HepG2 (cell line): Measurements from ENCODE around the gene ADCY5. TPM values are rescaled to one million over a fixed set of nuclear protein-coding genes. Genes with fewer than 3 reads are reported as not detected.

Source experiments
- ATAC-seq: fragments of 200-7000 bp; cut with Tn5 transposase; 3 replicates; pipeline ENCODE4 v1.9.1; 2020; ENCODE audit warnings: mild to moderate bottlenecking, moderate library complexity
- BruUV-seq: library from RNA; stranded (reverse); fragments of 400-500 nt; replicated peaks from 2 replicates; lab custom pipeline; 2021; lab: Mats Ljungman, UMichigan
- CTCF ChIA-PET: fragments of 300-600 bp; formaldehyde crosslinking; extraction: SDS; loops from one replicate; lab custom pipeline; 2021; ENCODE audit warnings: low total read pairs, inconsistent platforms, low intra/inter-chr PET ratio; lab: Yijun Ruan, JAX
- POLR2A ChIA-PET: fragments of 350-600 bp; sonication (Branson Sonifier 250); formaldehyde crosslinking; loops from one replicate; lab custom pipeline; 2020; ENCODE audit warnings: antibody characterized with exemption, inconsistent platforms; lab: Yijun Ruan, JAX
- DNase-seq: peaks from one replicate; pipeline ENCODE4 v3.0.0-alpha.2; 2015; ENCODE audit warnings: low spot score
- FAIRE-seq: peaks from 3 replicates; lab custom pipeline; 2011; peaks lifted over from hg19 to GRCh38; lab: Jason Lieb, UNC
- H2AFZ ChIP-seq: one replicate; pipeline ENCODE4 v1.6.1; 2011; ENCODE audit warnings: low read length, inconsistent platforms
- H3K27ac ChIP-seq: fragments of 300-600 bp; 3 replicates; pipeline ENCODE4 v1.8.0; 2011; ENCODE audit warnings: mixed run types, mild to moderate bottlenecking, mixed read lengths, low read length, inconsistent platforms; ENCODE audit not compliant: insufficient read depth; ENCODE audit errors: extremely low read length
- H3K27me3 ChIP-seq, 2 experiments: fragments of 200-600 bp in 1 of 2; 2 replicates in 1 of 2; 3 replicates in 1 of 2; pipeline versions ENCODE4 v1.6.0 to v1.8.0; 2011; ENCODE audit warnings: low read length in 2 of 2, mild to moderate bottlenecking in 2 of 2, moderate library complexity in 2 of 2, inconsistent platforms in 1 of 2; ENCODE audit not compliant: insufficient read depth in 2 of 2, control insufficient read depth in 1 of 2
- H3K36me3 ChIP-seq, 2 experiments: fragments of 200-600 bp in 1 of 2; replicated peaks in 1 of 2; 2 replicates in 1 of 2; 3 replicates in 1 of 2; pipeline versions ENCODE4 v1.5.1 to v1.8.0; 2011; ENCODE audit warnings: low read length in 2 of 2, inconsistent platforms in 1 of 2; ENCODE audit not compliant: insufficient read depth in 2 of 2, control insufficient read depth in 1 of 2
- H3K4me1 ChIP-seq: 2 replicates; pipeline ENCODE4 v1.5.1; 2012; ENCODE audit warnings: low read length, inconsistent platforms; ENCODE audit not compliant: insufficient read depth
- H3K4me2 ChIP-seq: 2 replicates; pipeline ENCODE4 v1.6.0; 2011; ENCODE audit warnings: low read depth, low read length, inconsistent platforms
- H3K4me3 ChIP-seq, 3 experiments: fragments of 200-600 bp in 1 of 3; sonication (generic), shearing (Covaris generic) in 1 of 3; replicated peaks in 1 of 3; 2 replicates each; pipeline ENCODE4 v1.5.1; 2011 to 2016; ENCODE audit warnings: low read length in 3 of 3, inconsistent platforms in 2 of 3, low read depth in 2 of 3, mild to moderate bottlenecking in 2 of 3, control low read depth in 1 of 3, mixed read lengths in 1 of 3; ENCODE audit not compliant: insufficient read depth in 1 of 3
- H3K79me2 ChIP-seq: one replicate; pipeline ENCODE4 v1.6.1; 2011; ENCODE audit warnings: low read length, inconsistent platforms; ENCODE audit not compliant: insufficient read depth
- H3K9ac ChIP-seq: 2 replicates; pipeline ENCODE4 v1.6.0; 2011; ENCODE audit warnings: mild to moderate bottlenecking, low read depth, low read length, inconsistent platforms; ENCODE audit not compliant: insufficient read depth
- H3K9me3 ChIP-seq: 2 replicates; pipeline ENCODE4 v1.5.1; 2012; ENCODE audit warnings: mild to moderate bottlenecking, low read length
- H4K20me1 ChIP-seq: 2 replicates; pipeline ENCODE4 v1.6.0; 2011; ENCODE audit warnings: inconsistent platforms, mild to moderate bottlenecking, low read length, moderate library complexity; ENCODE audit not compliant: insufficient read depth
- FOXM1 ChIP-seq: sonication (generic); formaldehyde crosslinking; IDR thresholded peaks from 2 replicates; pipeline ENCODE4 v1.5.0; 2020; ENCODE audit warnings: missing genetic modification reagents
- GATAD1 ChIP-seq: IDR thresholded peaks from 2 replicates; pipeline ENCODE4 v1.6.1; 2016; ENCODE audit warnings: missing genetic modification reagents, missing compliant biosample characterization
- TSC22D2 ChIP-seq: sonication (generic); formaldehyde crosslinking; IDR thresholded peaks from 2 replicates; pipeline ENCODE4 v1.5.1; 2020; ENCODE audit warnings: missing genetic modification reagents, mild to moderate bottlenecking, borderline replicate concordance
- ZNF20 ChIP-seq: sonication (generic); formaldehyde crosslinking; IDR thresholded peaks from 2 replicates; pipeline ENCODE4 v1.4.0; 2020; ENCODE audit warnings: mild to moderate bottlenecking, moderate library complexity, missing genetic modification reagents
- ZNF296 ChIP-seq: sonication (generic); formaldehyde crosslinking; conservative IDR thresholded peaks from 2 replicates; pipeline ENCODE4 v1.5.0; 2020; ENCODE audit warnings: mild to moderate bottlenecking, missing genetic modification reagents
- ZNF34 ChIP-seq: sonication (generic); formaldehyde crosslinking; IDR thresholded peaks from 2 replicates; pipeline ENCODE4 v1.4.0; 2020; ENCODE audit warnings: mild to moderate bottlenecking, missing genetic modification reagents, borderline replicate concordance
- ZNF430 ChIP-seq: sonication (generic); formaldehyde crosslinking; IDR thresholded peaks from 2 replicates; pipeline ENCODE4 v1.9.0; 2021; ENCODE audit warnings: mild to moderate bottlenecking, missing genetic modification reagents
- ZNF567 ChIP-seq: sonication (generic); formaldehyde crosslinking; IDR thresholded peaks from 2 replicates; pipeline ENCODE4 v1.8.1; 2023; ENCODE audit warnings: mild to moderate bottlenecking, missing genetic modification reagents, borderline replicate concordance
- ZNF678 ChIP-seq: sonication (generic); formaldehyde crosslinking; IDR thresholded peaks from 2 replicates; pipeline ENCODE4 v1.4.0; 2020; ENCODE audit warnings: mild to moderate bottlenecking, missing genetic modification reagents
- WGBS: methylation state at CpG from one replicate; pipeline ENCODE4 v1.1.6; 2017; ENCODE audit warnings: low lambda C conversion rate; 5-methylcytosine and 5-hydroxymethylcytosine counted together
- in situ Hi-C: cut with HindIII; loops from 2 replicates; pipeline ENCODE4 v1.10.0; 2017; ENCODE audit warnings: low pct_unique_long_range_greater_than_20kb; ENCODE audit not compliant: extremely low pct_ligation_motif_present
- intact Hi-C: fragments of 100-400 bp; cut with micrococcal nuclease; formaldehyde crosslinking; loops from one replicate; pipeline ENCODE4 v1.10.0; 2022; ENCODE audit not compliant: unreplicated experiment
- polyA plus RNA-seq, 8 experiments: library from polyadenylated mRNA; depleted of rRNA in 3 of 8; stranded (reverse) in 7 of 8; unstranded in 1 of 8; fragments of >200 nt; fragmentation: Illumina TruSeq in 4 of 8; extraction: Trizol in 4 of 8; gene quantifications; 2 replicates each; pipeline versions ENCODE4 v1.2.1 to v1.2.3, GENCODE V29; 2011 to 2016; ENCODE audit warnings: low read depth in 4 of 8, missing spikeins in 1 of 8, mixed read lengths in 1 of 8; ENCODE audit not compliant: insufficient read depth in 1 of 8
- total RNA-seq, 5 experiments: library from RNA; depleted of rRNA; stranded (reverse); fragments of >200 nt; fragmentation: Illumina TruSeq; extraction: Trizol; gene quantifications; 2 replicates each; pipeline ENCODE4 v1.2.3, GENCODE V29; 2016; ENCODE audit warnings: low read depth in 1 of 5
- TF ChIP-seq, protein P1 (sequence below): sonication (generic); formaldehyde crosslinking; IDR thresholded peaks from 2 replicates; pipeline ENCODE4 v1.5.0; 2020; ENCODE audit warnings: mild to moderate bottlenecking, missing genetic modification reagents
- TF ChIP-seq, protein P2 (sequence below): sonication (generic); formaldehyde crosslinking; IDR thresholded peaks from 2 replicates; pipeline ENCODE4 v1.4.0; 2020; ENCODE audit warnings: missing genetic modification reagents, low read depth, mild to moderate bottlenecking, borderline replicate concordance
- TF ChIP-seq, protein P3 (sequence below): sonication (generic); IDR thresholded peaks from 2 replicates; pipeline ENCODE4 v1.6.1; 2016; ENCODE audit warnings: low read depth, borderline replicate concordance
- TF ChIP-seq, protein P4 (sequence below), 2 experiments: sonication (generic) in 1 of 2; formaldehyde crosslinking in 1 of 2; IDR thresholded peaks; 2 replicates each; pipeline versions ENCODE4 v1.4.0 to v1.6.1; 2018 to 2020; ENCODE audit warnings: missing genetic modification reagents in 2 of 2, borderline replicate concordance in 1 of 2, low read depth in 1 of 2, mild to moderate bottlenecking in 1 of 2, missing biosample characterization in 1 of 2
- TF ChIP-seq, protein P5 (sequence below): sonication (generic); formaldehyde crosslinking; conservative IDR thresholded peaks from 2 replicates; pipeline ENCODE4 v1.8.0; 2022; ENCODE audit warnings: mild to moderate bottlenecking, moderate library complexity, missing genetic modification reagents

ADCY5 gene
- total and polyA plus RNA-seq, 2 of the 13 experiments (the other 11 are each of a cell fraction or from before 2014, with no cell fraction given), result not detected

DNA sequence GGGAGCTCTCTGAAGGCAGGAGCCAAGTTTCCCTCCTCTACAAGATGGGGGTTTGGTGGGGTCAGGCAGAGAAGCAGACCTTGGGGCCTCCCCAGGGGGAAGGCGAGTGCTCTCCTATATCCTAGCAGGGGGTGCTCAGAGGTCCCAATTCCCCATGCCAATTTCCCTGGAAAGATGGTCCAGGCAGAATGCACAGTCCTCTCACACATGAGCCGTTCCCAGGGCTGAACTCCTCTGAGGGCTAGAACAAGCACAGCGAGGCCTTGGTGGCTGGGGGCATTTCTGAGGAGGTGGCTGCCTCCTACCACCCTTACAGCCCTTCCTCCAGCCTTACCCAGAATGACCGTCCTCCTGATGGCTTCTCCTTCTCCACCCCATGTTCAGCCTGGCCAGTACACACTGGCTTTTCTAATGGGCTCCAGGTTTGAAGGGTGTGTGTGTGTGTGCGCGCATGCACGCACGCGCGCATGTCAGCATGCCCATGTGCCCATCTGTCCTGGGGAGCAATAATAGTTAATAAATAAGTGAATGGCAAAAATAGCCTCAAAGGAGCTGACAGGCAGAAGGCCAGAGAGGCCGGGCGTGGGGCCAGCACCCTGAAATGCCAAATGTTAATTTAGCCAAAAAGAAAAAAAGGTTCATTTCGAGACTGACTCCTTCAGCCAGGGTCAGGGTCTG lies 24.4 kb downstream of the ADCY5 start:
- Histone ChIP-seq H3K36me3 (no peaks in the 10 kb centered on the region), H3K4me1 (no peaks in the 10 kb centered on the region), H4K20me1 (no peaks in the 10 kb centered on the region), H2AFZ (no peak overlapping the region), H3K4me2 (no peak overlapping the region), H3K27me3 (peaks cover 3 to 21% of the 10 kb centered on the region in 2 experiments; a peak in 2 of 5 replicates), H3K79me2 (no peaks in the 10 kb centered on the region), H3K4me3 (no peak overlapping the region), H3K27ac (no peak overlapping the region), H3K9ac (no peak overlapping the region), H3K9me3 (no peaks in the 10 kb centered on the region)
- WGBS, result 53% methylated on average over 11 of the region's 13 CpGs
- BruUV-seq, result no TSS peak
- no peak for DNase-seq
- POLR2A ChIA-PET, result no interaction called here
- TF ChIP-seq GATAD1 (CRISPR knock-in tag) (no peak), ZNF20 (CRISPR knock-in tag) (no peak), ZNF567 (CRISPR knock-in tag) (no peak), FOXM1 (CRISPR knock-in tag) (no peak), ZNF430 (CRISPR knock-in tag) (no peak), TSC22D2 (CRISPR knock-in tag) (no peak), ZNF678 (CRISPR knock-in tag) (no peak), ZNF296 (CRISPR knock-in tag) (no peak), ZNF34 (CRISPR knock-in tag) (no peak)
- TF ChIP-seq, protein P1, sequence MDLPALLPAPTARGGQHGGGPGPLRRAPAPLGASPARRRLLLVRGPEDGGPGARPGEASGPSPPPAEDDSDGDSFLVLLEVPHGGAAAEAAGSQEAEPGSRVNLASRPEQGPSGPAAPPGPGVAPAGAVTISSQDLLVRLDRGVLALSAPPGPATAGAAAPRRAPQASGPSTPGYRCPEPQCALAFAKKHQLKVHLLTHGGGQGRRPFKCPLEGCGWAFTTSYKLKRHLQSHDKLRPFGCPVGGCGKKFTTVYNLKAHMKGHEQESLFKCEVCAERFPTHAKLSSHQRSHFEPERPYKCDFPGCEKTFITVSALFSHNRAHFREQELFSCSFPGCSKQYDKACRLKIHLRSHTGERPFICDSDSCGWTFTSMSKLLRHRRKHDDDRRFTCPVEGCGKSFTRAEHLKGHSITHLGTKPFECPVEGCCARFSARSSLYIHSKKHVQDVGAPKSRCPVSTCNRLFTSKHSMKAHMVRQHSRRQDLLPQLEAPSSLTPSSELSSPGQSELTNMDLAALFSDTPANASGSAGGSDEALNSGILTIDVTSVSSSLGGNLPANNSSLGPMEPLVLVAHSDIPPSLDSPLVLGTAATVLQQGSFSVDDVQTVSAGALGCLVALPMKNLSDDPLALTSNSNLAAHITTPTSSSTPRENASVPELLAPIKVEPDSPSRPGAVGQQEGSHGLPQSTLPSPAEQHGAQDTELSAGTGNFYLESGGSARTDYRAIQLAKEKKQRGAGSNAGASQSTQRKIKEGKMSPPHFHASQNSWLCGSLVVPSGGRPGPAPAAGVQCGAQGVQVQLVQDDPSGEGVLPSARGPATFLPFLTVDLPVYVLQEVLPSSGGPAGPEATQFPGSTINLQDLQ, result no peak
- TF ChIP-seq, protein P2, sequence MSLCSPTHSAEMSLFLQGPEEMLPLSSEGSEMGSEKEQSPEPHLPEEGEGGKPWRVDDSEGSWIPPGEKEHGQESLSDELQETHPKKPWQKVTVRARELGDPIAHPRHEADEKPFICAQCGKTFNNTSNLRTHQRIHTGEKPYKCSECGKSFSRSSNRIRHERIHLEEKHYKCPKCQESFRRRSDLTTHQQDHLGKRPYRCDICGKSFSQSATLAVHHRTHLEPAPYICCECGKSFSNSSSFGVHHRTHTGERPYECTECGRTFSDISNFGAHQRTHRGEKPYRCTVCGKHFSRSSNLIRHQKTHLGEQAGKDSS (CRISPR knock-in tag), result no peak
- TF ChIP-seq, protein P3, sequence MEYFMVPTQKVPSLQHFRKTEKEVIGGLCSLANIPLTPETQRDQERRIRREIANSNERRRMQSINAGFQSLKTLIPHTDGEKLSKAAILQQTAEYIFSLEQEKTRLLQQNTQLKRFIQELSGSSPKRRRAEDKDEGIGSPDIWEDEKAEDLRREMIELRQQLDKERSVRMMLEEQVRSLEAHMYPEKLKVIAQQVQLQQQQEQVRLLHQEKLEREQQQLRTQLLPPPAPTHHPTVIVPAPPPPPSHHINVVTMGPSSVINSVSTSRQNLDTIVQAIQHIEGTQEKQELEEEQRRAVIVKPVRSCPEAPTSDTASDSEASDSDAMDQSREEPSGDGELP, result no peak
- TF ChIP-seq, protein P4, sequence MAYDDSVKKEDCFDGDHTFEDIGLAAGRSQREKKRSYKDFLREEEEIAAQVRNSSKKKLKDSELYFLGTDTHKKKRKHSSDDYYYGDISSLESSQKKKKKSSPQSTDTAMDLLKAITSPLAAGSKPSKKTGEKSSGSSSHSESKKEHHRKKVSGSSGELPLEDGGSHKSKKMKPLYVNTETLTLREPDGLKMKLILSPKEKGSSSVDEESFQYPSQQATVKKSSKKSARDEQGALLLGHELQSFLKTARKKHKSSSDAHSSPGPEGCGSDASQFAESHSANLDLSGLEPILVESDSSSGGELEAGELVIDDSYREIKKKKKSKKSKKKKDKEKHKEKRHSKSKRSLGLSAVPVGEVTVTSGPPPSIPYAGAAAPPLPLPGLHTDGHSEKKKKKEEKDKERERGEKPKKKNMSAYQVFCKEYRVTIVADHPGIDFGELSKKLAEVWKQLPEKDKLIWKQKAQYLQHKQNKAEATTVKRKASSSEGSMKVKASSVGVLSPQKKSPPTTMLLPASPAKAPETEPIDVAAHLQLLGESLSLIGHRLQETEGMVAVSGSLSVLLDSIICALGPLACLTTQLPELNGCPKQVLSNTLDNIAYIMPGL (CRISPR knock-in tag; IDR thresholded peaks at IDR 0.05; ENCODE audit: borderline replicate concordance in 1 of 2, low read depth in 1 of 2), result no peak
- TF ChIP-seq, protein P5, sequence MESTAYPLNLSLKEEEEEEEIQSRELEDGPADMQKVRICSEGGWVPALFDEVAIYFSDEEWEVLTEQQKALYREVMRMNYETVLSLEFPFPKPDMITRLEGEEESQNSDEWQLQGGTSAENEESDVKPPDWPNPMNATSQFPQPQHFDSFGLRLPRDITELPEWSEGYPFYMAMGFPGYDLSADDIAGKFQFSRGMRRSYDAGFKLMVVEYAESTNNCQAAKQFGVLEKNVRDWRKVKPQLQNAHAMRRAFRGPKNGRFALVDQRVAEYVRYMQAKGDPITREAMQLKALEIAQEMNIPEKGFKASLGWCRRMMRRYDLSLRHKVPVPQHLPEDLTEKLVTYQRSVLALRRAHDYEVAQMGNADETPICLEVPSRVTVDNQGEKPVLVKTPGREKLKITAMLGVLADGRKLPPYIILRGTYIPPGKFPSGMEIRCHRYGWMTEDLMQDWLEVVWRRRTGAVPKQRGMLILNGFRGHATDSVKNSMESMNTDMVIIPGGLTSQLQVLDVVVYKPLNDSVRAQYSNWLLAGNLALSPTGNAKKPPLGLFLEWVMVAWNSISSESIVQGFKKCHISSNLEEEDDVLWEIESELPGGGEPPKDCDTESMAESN (CRISPR knock-in tag), result no peak
- FAIRE-seq, result no peak
- ATAC-seq, result no peak
- CTCF ChIA-PET, result no interaction called here
- intact Hi-C loops (no loop called here), in situ Hi-C loops (no loop called here)
